SK-N-MC (cell line): ENCODE data around the gene AGMAT.

Experiments
- EZH2 ChIP-seq: fragments of 200-600 bp; sonication (generic); IDR thresholded peaks from one replicate; pipeline ENCODE4 v1.6.1; 2017; ENCODE audit warnings: antibody characterized with exemption
- FOXP2 ChIP-seq: optimal IDR thresholded peaks from 2 replicates; pipeline ENCODE3; 2011; ENCODE audit warnings: mild to moderate bottlenecking, moderate library complexity; ENCODE audit not compliant: insufficient read depth; ENCODE audit errors: extremely low read length, control extremely low read depth
- POLR2AphosphoS5 ChIP-seq: IDR thresholded peaks from 2 replicates; pipeline ENCODE4 v1.6.1; 2012; ENCODE audit warnings: mild to moderate bottlenecking, low read depth, low read length, borderline replicate concordance

DNA sequence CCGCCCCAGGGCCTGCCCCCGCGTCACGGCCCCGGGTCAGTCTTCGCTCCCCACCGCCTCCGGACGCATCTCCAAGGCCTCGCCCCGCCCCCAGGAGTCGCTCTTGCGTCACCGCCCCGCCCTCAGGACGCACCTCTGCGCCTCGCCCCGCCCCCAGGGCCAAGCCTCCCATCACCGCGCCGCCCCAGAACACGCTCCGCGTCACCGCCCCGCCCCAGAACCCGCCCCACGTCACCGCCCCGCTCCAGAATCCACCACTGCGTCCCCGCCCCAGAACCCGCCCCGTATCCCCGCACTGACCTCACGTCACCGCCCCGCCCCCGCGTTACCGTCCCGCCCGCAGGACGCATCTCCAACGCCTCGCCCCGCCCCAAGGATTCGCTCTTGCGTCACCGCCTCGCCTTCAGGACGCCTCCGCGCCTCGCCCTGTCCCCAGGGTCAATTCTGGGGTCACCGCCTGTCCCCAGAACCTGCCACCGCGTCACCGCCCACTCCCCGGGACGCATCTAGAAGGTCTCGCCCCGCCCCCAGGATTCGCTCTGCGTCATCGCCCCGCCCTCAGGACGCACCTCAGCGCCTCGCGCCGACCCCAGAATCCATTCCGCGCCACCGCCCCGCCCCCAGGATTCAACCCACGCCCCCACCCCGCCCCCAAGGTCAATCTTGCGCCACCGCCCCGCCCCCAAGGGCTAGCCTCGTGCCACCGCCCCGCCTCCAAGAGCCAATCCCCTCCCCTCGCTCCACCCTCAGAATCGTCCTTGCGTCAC, 60.4 kb downstream of the AGMAT start:
- TF ChIP-seq POLR2AphosphoS5: no peak
- TF ChIP-seq EZH2: no peak
- peak; percentile 17 for TF ChIP-seq FOXP2
